ENCODE measurements around the gene FEM1A. TPM values are rescaled to one million over a fixed set of nuclear protein-coding genes. Genes with fewer than 3 reads are reported as not detected.

FEM1A gene
- total and polyA plus RNA-seq, 9 of the 15 experiments (the other 6 are each of a cell fraction or from before 2014, with no cell fraction given) = 0.08 to 19.0 (median 6.8) TPM

DNA sequence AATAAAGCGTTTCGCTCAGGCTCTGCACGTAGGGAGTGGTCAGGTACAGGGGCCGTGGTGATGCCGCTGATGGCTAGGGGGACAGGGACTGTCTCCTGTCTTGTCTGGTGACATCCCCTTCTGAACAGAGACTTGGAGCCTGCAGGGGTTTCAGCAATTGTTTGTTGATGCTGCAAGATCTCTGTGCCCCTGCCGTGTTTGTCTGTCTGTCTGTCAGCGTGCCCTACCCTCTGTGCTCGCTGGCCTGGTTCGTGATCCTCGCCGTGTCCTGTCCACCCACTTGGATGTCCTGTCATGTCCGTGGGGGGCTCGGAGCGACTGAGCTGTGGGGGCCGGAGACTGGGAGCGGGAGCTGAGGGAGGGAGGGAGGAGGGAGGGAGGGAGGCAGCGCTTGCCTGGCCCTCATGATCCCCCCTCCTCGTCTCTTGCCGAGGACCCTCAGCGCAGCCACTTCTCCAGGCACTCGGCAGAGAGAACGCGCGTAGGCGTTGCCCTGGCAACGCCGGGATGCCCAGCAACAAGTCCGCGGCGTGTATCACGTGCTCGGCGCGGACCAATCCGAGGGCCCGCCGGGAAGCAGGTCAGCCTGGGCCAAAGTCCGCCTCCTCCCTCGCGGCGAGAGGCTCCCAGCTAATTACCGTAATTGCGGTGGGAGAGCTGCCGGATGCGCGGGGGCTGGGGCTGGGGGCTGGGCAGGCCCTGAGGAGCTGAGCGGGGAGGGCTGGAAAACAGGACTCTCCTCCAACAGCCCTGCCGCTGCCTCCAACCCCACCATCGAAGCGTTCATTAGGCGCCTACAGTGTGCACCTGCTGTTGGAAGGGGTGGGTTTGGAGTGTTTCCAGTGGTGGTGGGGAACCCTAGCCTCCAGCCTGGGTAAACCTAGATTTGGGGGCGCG lies 31.9 kb upstream of the FEM1A start (continued):
- no peak for TF ChIP-seq ZNF280B (CRISPR knock-in tag; IDR thresholded peaks at IDR 0.05)
- no peak for TF ChIP-seq SNAPC5 (CRISPR knock-in tag; IDR thresholded peaks at IDR 0.05)
- peak; percentile 68 for TF ChIP-seq FOS (IDR thresholded peaks at IDR 0.05; ENCODE audit: extremely low read depth, insufficient read length)
- no peak for TF ChIP-seq ZNF551 (CRISPR knock-in tag; IDR thresholded peaks at IDR 0.05)
- no peak for TF ChIP-seq ETV5 (CRISPR knock-in tag; IDR thresholded peaks at IDR 0.05; ENCODE audit: low read depth)
- TF ChIP-seq, protein P1, sequence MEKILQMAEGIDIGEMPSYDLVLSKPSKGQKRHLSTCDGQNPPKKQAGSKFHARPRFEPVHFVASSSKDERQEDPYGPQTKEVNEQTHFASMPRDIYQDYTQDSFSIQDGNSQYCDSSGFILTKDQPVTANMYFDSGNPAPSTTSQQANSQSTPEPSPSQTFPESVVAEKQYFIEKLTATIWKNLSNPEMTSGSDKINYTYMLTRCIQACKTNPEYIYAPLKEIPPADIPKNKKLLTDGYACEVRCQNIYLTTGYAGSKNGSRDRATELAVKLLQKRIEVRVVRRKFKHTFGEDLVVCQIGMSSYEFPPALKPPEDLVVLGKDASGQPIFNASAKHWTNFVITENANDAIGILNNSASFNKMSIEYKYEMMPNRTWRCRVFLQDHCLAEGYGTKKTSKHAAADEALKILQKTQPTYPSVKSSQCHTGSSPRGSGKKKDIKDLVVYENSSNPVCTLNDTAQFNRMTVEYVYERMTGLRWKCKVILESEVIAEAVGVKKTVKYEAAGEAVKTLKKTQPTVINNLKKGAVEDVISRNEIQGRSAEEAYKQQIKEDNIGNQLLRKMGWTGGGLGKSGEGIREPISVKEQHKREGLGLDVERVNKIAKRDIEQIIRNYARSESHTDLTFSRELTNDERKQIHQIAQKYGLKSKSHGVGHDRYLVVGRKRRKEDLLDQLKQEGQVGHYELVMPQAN (IDR thresholded peaks at IDR 0.05; ENCODE audit: borderline replicate concordance) = no peak
- no peak for TF ChIP-seq ZNF830 (CRISPR knock-in tag; IDR thresholded peaks at IDR 0.05)
- no peak for TF ChIP-seq POLR2A (conservative IDR thresholded peaks at IDR 0.05)
- TF ChIP-seq ZNF146 (CRISPR knock-in tag; IDR thresholded peaks at IDR 0.05; ENCODE audit: unreplicated experiment) = no peak
- peak; percentile 65 for TF ChIP-seq NEUROD1 (IDR thresholded peaks at IDR 0.05; ENCODE audit: borderline replicate concordance, low read depth, low read length, partially characterized antibody)
- no peak for TF ChIP-seq ZNF311 (CRISPR knock-in tag; IDR thresholded peaks at IDR 0.05)
- TF ChIP-seq GABPB2 (CRISPR knock-in tag; conservative IDR thresholded peaks at IDR 0.05) = no peak
- no peak for TF ChIP-seq ZNF655 (CRISPR knock-in tag; IDR thresholded peaks at IDR 0.05)
- TF ChIP-seq HMG20B (CRISPR knock-in tag; IDR thresholded peaks at IDR 0.05) = no peak
